ENCODE results near the gene SERPINA4. TPM values are rescaled to one million over a fixed set of nuclear protein-coding genes. Genes with fewer than 3 reads are reported as not detected.

SERPINA4 gene
- total and polyA plus RNA-seq, 11 donors, result not detected

- TF ChIP-seq CTCF (IDR thresholded peaks at IDR 0.05), result no peak
Observed at GRCh38 chr14:94615254-94615653, 54.0 kb downstream of the SERPINA4 start.

GRCh38 chr14:94615823-94616570, 54.8 kb downstream of the SERPINA4 start:
- H3K27me3 ChIP-seq, result no peaks in the 10 kb centered on the region
- DNase-seq, result no peak
- H3K27ac ChIP-seq, result no peak overlapping the region
- H3K4me3 ChIP-seq, result no peak overlapping the region
- H3K4me1 ChIP-seq, result peaks cover 0 to 10% (median 0%) of the 10 kb centered on the region in 12 donors
- intact Hi-C loops (cut with DNase I), result no loop called here
- no peaks in the 10 kb centered on the region for H3K36me3 ChIP-seq
- TF ChIP-seq POLR2A (IDR thresholded peaks at IDR 0.05), result no peak
- no peak for TF ChIP-seq CTCF (IDR thresholded peaks at IDR 0.05)
- WGBS, 4 donors, result 78 to 96% (median 81%) methylated on average over 8 of the region's 8 CpGs
- no peak for ATAC-seq
- H3K9me3 ChIP-seq, result peaks cover 0 to 30% (median 20%) of the 10 kb centered on the region in 12 donors

More at GRCh38 chr14:94615254-94615653, 54.0 kb downstream of the SERPINA4 start:
- Histone ChIP-seq H3K27ac (no peak overlapping the region), H3K4me1 (peaks cover 0 to 10% (median 0%) of the 10 kb centered on the region in 12 donors), H3K9me3 (peaks cover 0 to 30% (median 20%) of the 10 kb centered on the region in 12 donors), H3K27me3 (no peaks in the 10 kb centered on the region), H3K4me3 (peak overlapping the region in 1 of 12 donors; percentile 1), H3K36me3 (no peaks in the 10 kb centered on the region)
- WGBS, 4 donors, result 59 to 96% (median 92%) methylated on average over 3 of the region's 3 CpGs
- no peak for DNase-seq
- intact Hi-C loops (cut with DNase I), result no loop called here
- no peak for ATAC-seq

GRCh38 chr14:94617366-94617941, 56.2 kb downstream of the SERPINA4 start:
- DNase-seq, result no peak
- WGBS, 4 donors, result 78 to 87% (median 83%) methylated on average over 5 of the region's 5 CpGs
- H3K9me3 ChIP-seq, result peaks cover 0 to 30% (median 20%) of the 10 kb centered on the region in 12 donors
- intact Hi-C loops (cut with DNase I), result no loop called here
- TF ChIP-seq POLR2A (IDR thresholded peaks at IDR 0.05) (no peak), CTCF (IDR thresholded peaks at IDR 0.05) (no peak)
- H3K4me3 ChIP-seq, result no peak overlapping the region
- no peaks in the 10 kb centered on the region for H3K27me3 ChIP-seq
- H3K4me1 ChIP-seq, result peaks cover 0 to 4% (median 0%) of the 10 kb centered on the region in 12 donors
- no peak for ATAC-seq
- no peak overlapping the region for H3K27ac ChIP-seq
- H3K36me3 ChIP-seq, result no peaks in the 10 kb centered on the region

- intact Hi-C loops (cut with DNase I), result no loop called here
- TF ChIP-seq POLR2A (IDR thresholded peaks at IDR 0.05) (no peak), CTCF (IDR thresholded peaks at IDR 0.05) (no peak)
- no peak overlapping the region for H3K4me3 ChIP-seq
- WGBS, 4 donors, result 90 to 93% (median 91%) methylated on average over 3 of the region's 3 CpGs
- DNase-seq (no peak), ATAC-seq (no peak)
- no peaks in the 10 kb centered on the region for H3K27me3 ChIP-seq
- peaks cover 0 to 30% (median 20%) of the 10 kb centered on the region in 12 donors for H3K9me3 ChIP-seq
- no peaks in the 10 kb centered on the region for H3K4me1 ChIP-seq
- H3K36me3 ChIP-seq, result no peaks in the 10 kb centered on the region
- H3K27ac ChIP-seq, result no peak overlapping the region
Observed at GRCh38 chr14:94617988-94618822, 57.0 kb downstream of the SERPINA4 start.
